Measurements from ENCODE around the gene THUMPD2. TPM values are rescaled to one million over a fixed set of nuclear protein-coding genes. Genes with fewer than 3 reads are reported as not detected.

The THUMPD2 gene
- total RNA-seq, 1 donor from 2014 or later = 18.7 TPM

DNA sequence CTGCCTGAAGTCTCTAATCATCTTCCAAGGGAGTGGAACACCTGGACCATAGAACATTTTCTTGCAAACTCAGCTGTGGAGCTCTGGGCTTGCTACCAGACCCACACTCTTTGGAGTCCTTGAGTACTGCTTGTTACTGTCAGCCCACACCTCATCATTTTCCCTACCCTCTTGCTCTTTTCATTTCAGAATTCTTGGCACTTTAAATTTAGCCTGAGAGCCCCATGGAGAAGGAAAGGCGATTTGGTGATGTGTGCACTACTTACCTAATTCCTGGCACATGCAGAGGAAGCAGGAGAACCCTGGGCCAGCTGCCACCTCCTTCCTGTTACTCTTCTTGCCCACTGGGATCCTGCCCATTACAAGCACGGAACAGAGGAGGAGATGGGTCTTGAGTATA lies 81.6 kb downstream of the THUMPD2 start:
- Mint-ChIP-seq H3K9me3 (ENCODE audit: low read depth) (peaks cover 21% of the 10 kb centered on the region), H3K4me3 (ENCODE audit: low read depth) (no peak overlapping the region), H3K4me1 (ENCODE audit: low read depth) (peaks cover 13% of the 10 kb centered on the region), H3K27me3 (no peaks in the 10 kb centered on the region), H3K36me3 (ENCODE audit: insufficient read depth) (peaks cover 21% of the 10 kb centered on the region), H3K27ac (no peak overlapping the region)
- TF ChIP-seq, protein P1, sequence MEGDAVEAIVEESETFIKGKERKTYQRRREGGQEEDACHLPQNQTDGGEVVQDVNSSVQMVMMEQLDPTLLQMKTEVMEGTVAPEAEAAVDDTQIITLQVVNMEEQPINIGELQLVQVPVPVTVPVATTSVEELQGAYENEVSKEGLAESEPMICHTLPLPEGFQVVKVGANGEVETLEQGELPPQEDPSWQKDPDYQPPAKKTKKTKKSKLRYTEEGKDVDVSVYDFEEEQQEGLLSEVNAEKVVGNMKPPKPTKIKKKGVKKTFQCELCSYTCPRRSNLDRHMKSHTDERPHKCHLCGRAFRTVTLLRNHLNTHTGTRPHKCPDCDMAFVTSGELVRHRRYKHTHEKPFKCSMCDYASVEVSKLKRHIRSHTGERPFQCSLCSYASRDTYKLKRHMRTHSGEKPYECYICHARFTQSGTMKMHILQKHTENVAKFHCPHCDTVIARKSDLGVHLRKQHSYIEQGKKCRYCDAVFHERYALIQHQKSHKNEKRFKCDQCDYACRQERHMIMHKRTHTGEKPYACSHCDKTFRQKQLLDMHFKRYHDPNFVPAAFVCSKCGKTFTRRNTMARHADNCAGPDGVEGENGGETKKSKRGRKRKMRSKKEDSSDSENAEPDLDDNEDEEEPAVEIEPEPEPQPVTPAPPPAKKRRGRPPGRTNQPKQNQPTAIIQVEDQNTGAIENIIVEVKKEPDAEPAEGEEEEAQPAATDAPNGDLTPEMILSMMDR (IDR thresholded peaks at IDR 0.05; ENCODE audit: unreplicated experiment) = no peak
- no peak for DNase-seq (ENCODE audit: low spot score, unreplicated experiment)

DNA sequence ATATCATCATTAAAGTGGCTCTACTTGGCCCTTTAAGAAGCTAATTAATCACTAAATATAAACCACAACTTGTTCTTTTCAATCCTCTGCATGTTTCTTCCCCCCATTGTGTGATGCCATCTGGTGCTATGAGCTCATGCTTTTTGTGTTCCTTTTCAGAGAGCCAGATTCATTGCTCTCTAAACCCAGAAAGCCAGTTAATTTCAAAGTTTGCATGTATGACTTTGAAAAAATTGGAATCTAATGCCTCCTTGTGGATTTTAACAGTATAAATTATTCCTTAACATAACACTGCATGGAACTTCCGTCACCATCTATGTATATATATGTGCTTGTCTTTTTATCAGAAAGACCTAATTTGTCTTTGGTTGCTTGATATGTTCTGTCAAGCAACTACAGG lies 82.2 kb downstream of the THUMPD2 start:
- H3K27ac Mint-ChIP-seq = no peak overlapping the region
- H3K27me3 Mint-ChIP-seq = no peaks in the 10 kb centered on the region
- H3K36me3 Mint-ChIP-seq (ENCODE audit: insufficient read depth) = peaks cover 18% of the 10 kb centered on the region
- no peak overlapping the region for H3K4me3 Mint-ChIP-seq (ENCODE audit: low read depth)
- no peak for DNase-seq (ENCODE audit: low spot score, unreplicated experiment)
- peaks cover 13% of the 10 kb centered on the region for H3K4me1 Mint-ChIP-seq (ENCODE audit: low read depth)
- TF ChIP-seq, protein P1 (IDR thresholded peaks at IDR 0.05; ENCODE audit: unreplicated experiment) = no peak
- H3K9me3 Mint-ChIP-seq (ENCODE audit: low read depth) = peaks cover 18% of the 10 kb centered on the region

- DNase-seq (ENCODE audit: low spot score, unreplicated experiment) = no peak
- Mint-ChIP-seq H3K27ac (peak overlapping the region; percentile 42), H3K4me1 (ENCODE audit: low read depth) (peaks cover 13% of the 10 kb centered on the region), H3K36me3 (ENCODE audit: insufficient read depth) (peaks cover 11% of the 10 kb centered on the region), H3K27me3 (no peaks in the 10 kb centered on the region), H3K9me3 (ENCODE audit: low read depth) (peaks cover 12% of the 10 kb centered on the region), H3K4me3 (ENCODE audit: low read depth) (no peak overlapping the region)
- TF ChIP-seq, protein P1 (IDR thresholded peaks at IDR 0.05; ENCODE audit: unreplicated experiment) = no peak
These were observed 82.9 kb downstream of the THUMPD2 start for GRCh38 chr2:39696101-39696553.

DNA sequence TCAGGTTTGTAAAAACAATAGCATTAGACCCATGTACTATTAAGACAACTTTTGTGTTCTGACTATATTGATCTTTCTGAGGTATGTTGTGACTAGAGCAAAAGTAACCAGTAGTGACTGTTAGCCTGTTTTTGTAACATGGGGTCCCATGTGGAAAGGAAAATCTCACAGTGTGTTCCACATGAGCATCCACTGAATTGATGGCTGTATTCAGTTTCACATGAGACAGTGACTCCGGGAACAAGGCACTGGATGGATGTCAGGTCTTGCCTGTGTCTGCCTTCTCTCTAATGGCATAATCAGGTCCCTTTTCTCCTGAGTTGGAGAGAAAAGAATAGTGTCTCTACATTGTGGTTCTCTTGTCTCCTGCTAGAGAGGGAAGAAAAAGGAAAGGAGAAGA lies 85.8 kb downstream of the THUMPD2 start:
- TF ChIP-seq, protein P1 (IDR thresholded peaks at IDR 0.05; ENCODE audit: unreplicated experiment) = no peak
- DNase-seq (ENCODE audit: low spot score, unreplicated experiment) = no peak
- Mint-ChIP-seq H3K9me3 (ENCODE audit: low read depth) (peaks cover 7% of the 10 kb centered on the region), H3K4me1 (ENCODE audit: low read depth) (peaks cover 28% of the 10 kb centered on the region), H3K27me3 (no peaks in the 10 kb centered on the region), H3K27ac (no peak overlapping the region), H3K36me3 (ENCODE audit: insufficient read depth) (peaks cover 5% of the 10 kb centered on the region), H3K4me3 (ENCODE audit: low read depth) (no peak overlapping the region)

- Mint-ChIP-seq H3K27ac (peak overlapping the region; percentile 29), H3K36me3 (ENCODE audit: insufficient read depth) (peaks cover 5% of the 10 kb centered on the region), H3K4me1 (ENCODE audit: low read depth) (peaks cover 32% of the 10 kb centered on the region), H3K4me3 (ENCODE audit: low read depth) (no peak overlapping the region), H3K9me3 (ENCODE audit: low read depth) (peaks cover 7% of the 10 kb centered on the region), H3K27me3 (no peaks in the 10 kb centered on the region)
- no peak for DNase-seq (ENCODE audit: low spot score, unreplicated experiment)
- TF ChIP-seq, protein P1 (IDR thresholded peaks at IDR 0.05; ENCODE audit: unreplicated experiment) = no peak
These were observed 89.2 kb downstream of the THUMPD2 start for GRCh38 chr2:39689876-39690275.

All from progenitor cell of endocrine pancreas (in vitro differentiated cells).